Body of pancreas (tissue), 4 donors: ENCODE data around the gene HAUS6.

Experiments used
- POLR2A ChIP-seq, 3 donors: fragments of 450-650 bp; IDR thresholded peaks; one replicate each; pipeline ENCODE4 v1.6.1; 2016; ENCODE audit warnings: antibody characterized with exemption in 3 of 3, mild to moderate bottlenecking in 2 of 3
- TF ChIP-seq, protein P1 (sequence below), 7 experiments: fragments of 450-650 bp in 4 of 7; fragments of 200-600 bp in 3 of 7; sonication (generic) in 3 of 7; IDR thresholded peaks; one replicate each; pipeline ENCODE4 v1.5.1; 2016 to 2019; ENCODE audit warnings: antibody characterized with exemption in 7 of 7

DNA sequence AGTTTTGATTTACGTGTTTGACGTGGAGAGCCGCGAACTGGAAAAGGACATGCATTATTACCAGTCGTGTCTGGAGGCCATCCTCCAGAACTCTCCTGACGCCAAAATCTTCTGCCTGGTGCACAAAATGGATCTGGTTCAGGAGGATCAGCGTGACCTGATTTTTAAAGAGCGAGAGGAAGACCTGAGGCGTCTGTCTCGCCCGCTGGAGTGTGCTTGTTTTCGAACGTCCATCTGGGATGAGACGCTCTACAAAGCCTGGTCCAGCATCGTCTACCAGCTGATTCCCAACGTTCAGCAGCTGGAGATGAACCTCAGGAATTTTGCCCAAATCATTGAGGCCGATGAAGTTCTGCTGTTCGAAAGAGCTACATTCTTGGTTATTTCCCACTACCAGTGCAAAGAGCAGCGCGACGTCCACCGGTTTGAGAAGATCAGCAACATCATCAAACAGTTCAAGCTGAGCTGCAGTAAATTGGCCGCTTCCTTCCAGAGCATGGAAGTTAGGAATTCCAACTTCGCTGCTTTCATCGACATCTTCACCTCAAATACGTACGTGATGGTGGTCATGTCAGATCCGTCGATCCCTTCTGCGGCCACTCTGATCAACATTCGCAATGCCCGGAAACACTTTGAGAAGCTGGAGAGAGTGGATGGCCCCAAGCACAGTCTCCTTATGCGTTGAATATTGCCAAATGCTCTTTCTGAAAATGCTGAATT lies 52.6 kb downstream of the HAUS6 start:
- TF ChIP-seq, protein P1, sequence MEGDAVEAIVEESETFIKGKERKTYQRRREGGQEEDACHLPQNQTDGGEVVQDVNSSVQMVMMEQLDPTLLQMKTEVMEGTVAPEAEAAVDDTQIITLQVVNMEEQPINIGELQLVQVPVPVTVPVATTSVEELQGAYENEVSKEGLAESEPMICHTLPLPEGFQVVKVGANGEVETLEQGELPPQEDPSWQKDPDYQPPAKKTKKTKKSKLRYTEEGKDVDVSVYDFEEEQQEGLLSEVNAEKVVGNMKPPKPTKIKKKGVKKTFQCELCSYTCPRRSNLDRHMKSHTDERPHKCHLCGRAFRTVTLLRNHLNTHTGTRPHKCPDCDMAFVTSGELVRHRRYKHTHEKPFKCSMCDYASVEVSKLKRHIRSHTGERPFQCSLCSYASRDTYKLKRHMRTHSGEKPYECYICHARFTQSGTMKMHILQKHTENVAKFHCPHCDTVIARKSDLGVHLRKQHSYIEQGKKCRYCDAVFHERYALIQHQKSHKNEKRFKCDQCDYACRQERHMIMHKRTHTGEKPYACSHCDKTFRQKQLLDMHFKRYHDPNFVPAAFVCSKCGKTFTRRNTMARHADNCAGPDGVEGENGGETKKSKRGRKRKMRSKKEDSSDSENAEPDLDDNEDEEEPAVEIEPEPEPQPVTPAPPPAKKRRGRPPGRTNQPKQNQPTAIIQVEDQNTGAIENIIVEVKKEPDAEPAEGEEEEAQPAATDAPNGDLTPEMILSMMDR (IDR thresholded peaks at IDR 0.05) = no peak
- TF ChIP-seq POLR2A (IDR thresholded peaks at IDR 0.05) = no peak
